HepG2 (cell line): ENCODE data around the gene PGRMC1.

Source experiments
- AGO1 ChIP-seq: fragments of 200-400 bp; formaldehyde crosslinking; IDR thresholded peaks from 2 replicates; pipeline ENCODE4 v1.6.1; 2017; ENCODE audit warnings: mild to moderate bottlenecking, low read depth, low read length, moderate library complexity; ENCODE audit not compliant: poor library complexity, severe bottlenecking
- BRCA1 ChIP-seq: sonication (generic); formaldehyde crosslinking; IDR thresholded peaks from 2 replicates; pipeline ENCODE4 v1.4.0; 2020; ENCODE audit warnings: missing genetic modification reagents
- GTF2F1 ChIP-seq: fragments of 150-350 bp; IDR thresholded peaks from 2 replicates; pipeline ENCODE4 v1.6.1; 2014; ENCODE audit warnings: low read length
- MYNN ChIP-seq: sonication (generic); formaldehyde crosslinking; IDR thresholded peaks from 2 replicates; pipeline ENCODE4 v1.4.0; 2020; ENCODE audit warnings: mild to moderate bottlenecking, low read depth, missing genetic modification reagents
- NR2F2 ChIP-seq: IDR thresholded peaks from 2 replicates; pipeline ENCODE4 v1.6.1; 2012; ENCODE audit warnings: low read depth, inconsistent platforms, borderline replicate concordance
- RBM22 ChIP-seq: fragments of 200-400 bp; formaldehyde crosslinking; optimal IDR thresholded peaks from 2 replicates; pipeline ENCODE3; 2017; ENCODE audit warnings: mild to moderate bottlenecking, low read length, moderate library complexity
- SETDB1 ChIP-seq: sonication (generic); formaldehyde crosslinking; IDR thresholded peaks from 2 replicates; pipeline ENCODE4 v1.5.1; 2020; ENCODE audit warnings: missing genetic modification reagents, mild to moderate bottlenecking, borderline replicate concordance
- ZSCAN20 ChIP-seq: sonication (generic); formaldehyde crosslinking; IDR thresholded peaks from 2 replicates; pipeline ENCODE4 v1.4.0; 2020; ENCODE audit warnings: missing genetic modification reagents, mild to moderate bottlenecking, borderline replicate concordance
- TF ChIP-seq, protein P1 (sequence below): sonication (generic); formaldehyde crosslinking; IDR thresholded peaks from 2 replicates; pipeline ENCODE4 v1.5.0; 2020; ENCODE audit warnings: mild to moderate bottlenecking, missing genetic modification reagents, moderate library complexity
- TF ChIP-seq, protein P2 (sequence below): IDR thresholded peaks from 2 replicates; pipeline ENCODE4 v1.6.1; 2012; ENCODE audit warnings: inconsistent platforms
- TF ChIP-seq, protein P3 (sequence below): fragments of 450-650 bp; IDR thresholded peaks from 2 replicates; pipeline ENCODE4 v1.6.1; 2016

GRCh38 chrX:119273420-119274192 is 37.5 kb downstream of the PGRMC1 start:
- TF ChIP-seq MYNN (CRISPR knock-in tag) (no peak), GTF2F1 (no peak), SETDB1 (no peak), RBM22 (no peak), AGO1 (no peak), BRCA1 (no peak), ZSCAN20 (CRISPR knock-in tag) (no peak), NR2F2 (no peak)
- TF ChIP-seq, protein P1, sequence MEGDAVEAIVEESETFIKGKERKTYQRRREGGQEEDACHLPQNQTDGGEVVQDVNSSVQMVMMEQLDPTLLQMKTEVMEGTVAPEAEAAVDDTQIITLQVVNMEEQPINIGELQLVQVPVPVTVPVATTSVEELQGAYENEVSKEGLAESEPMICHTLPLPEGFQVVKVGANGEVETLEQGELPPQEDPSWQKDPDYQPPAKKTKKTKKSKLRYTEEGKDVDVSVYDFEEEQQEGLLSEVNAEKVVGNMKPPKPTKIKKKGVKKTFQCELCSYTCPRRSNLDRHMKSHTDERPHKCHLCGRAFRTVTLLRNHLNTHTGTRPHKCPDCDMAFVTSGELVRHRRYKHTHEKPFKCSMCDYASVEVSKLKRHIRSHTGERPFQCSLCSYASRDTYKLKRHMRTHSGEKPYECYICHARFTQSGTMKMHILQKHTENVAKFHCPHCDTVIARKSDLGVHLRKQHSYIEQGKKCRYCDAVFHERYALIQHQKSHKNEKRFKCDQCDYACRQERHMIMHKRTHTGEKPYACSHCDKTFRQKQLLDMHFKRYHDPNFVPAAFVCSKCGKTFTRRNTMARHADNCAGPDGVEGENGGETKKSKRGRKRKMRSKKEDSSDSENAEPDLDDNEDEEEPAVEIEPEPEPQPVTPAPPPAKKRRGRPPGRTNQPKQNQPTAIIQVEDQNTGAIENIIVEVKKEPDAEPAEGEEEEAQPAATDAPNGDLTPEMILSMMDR (CRISPR knock-in tag): no peak
- TF ChIP-seq, protein P2, sequence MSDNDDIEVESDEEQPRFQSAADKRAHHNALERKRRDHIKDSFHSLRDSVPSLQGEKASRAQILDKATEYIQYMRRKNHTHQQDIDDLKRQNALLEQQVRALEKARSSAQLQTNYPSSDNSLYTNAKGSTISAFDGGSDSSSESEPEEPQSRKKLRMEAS: no peak
- TF ChIP-seq, protein P3, sequence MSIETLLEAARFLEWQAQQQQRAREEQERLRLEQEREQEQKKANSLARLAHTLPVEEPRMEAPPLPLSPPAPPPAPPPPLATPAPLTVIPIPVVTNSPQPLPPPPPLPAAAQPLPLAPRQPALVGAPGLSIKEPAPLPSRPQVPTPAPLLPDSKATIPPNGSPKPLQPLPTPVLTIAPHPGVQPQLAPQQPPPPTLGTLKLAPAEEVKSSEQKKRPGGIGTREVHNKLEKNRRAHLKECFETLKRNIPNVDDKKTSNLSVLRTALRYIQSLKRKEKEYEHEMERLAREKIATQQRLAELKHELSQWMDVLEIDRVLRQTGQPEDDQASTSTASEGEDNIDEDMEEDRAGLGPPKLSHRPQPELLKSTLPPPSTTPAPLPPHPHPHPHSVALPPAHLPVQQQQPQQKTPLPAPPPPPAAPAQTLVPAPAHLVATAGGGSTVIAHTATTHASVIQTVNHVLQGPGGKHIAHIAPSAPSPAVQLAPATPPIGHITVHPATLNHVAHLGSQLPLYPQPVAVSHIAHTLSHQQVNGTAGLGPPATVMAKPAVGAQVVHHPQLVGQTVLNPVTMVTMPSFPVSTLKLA: no peak
